GM15510 (cell line): ENCODE measurements around the gene KCNQ1.

Experiments
- POLR2A ChIP-seq: IDR thresholded peaks from 3 replicates; pipeline ENCODE4 v1.6.1; 2011; ENCODE audit warnings: borderline replicate concordance; ENCODE audit not compliant: insufficient read length; ENCODE audit errors: extremely low read depth

KCNQ1 gene

GRCh38 chr11:2474059-2474901 is 29.5 kb downstream of the KCNQ1 start:
- no peak for TF ChIP-seq POLR2A

DNA sequence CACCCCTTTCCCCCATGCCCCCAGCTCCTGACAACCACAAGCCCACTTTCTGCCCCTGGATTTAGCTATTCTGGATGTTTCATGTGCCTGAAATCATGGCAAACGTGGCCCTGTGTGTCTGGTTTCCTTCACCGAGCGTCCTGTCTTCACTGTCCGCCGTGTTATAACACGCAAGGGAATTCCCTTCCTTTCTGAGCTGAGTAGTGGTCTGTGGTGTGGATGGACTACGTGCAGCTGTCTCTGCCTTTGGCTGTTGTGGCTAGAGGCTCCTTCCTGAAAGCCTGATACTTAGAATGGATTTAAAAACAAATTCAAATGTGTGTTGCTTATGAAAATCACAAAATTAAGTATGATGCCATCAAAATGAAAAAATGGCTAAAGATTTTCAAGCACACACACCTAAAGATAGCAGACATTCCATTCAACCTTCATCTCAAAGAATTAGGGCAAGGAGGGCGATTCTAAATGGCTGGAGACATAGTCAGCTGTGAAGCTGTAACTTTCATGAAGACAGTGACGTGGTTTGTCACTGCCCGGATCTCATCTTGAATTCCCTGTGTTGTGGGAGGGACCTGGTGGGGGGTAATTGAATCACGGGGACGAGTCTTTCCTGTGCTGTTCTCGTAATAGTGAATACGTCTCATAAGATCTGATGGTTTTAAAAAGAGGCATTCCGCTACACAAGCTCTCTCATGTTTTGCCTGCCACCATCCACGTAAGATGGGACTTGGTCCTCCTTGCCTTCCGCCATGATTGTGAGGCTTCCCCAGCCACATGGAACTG is 30.5 kb downstream of the KCNQ1 start:
- no peak for TF ChIP-seq POLR2A

DNA sequence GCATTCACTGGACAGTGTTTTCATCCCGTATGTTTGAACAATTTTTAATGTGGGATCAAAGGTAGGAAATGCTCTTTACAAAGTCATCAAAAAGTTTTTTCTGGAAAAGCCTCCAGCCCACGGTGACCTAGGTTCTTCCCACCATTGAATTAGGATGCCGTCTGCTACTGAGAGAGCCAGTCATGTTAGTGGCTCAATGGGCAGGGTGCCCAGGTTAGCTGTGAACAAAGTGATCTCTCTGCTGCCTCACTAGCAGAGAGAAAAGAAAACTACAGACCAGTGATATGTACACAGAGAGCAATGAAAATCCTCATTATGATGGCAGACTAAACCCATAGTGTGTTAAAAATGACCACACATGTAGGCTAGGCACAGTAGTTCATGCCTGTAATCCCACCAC is 32.4 kb downstream of the KCNQ1 start:
- no peak for TF ChIP-seq POLR2A

DNA sequence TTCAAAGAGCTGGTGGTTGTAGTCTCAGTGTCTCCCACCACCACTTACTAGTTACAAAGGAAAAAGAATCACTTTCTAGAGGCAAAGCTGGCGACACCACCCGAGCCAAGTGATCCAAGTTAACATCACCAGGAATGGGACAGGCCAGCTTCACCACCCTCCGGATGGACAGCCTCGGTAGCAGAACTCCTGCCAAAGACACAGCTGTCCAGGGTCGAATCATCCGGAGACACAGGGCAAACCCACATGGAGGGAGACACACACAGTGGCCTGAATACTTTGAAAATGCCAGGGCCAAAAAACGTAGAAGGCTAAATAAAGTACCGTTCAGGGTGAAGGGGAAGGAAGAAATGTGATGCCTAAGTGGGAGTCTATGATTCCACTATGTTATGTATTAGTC is 33.1 kb downstream of the KCNQ1 start:
- TF ChIP-seq POLR2A: no peak

DNA sequence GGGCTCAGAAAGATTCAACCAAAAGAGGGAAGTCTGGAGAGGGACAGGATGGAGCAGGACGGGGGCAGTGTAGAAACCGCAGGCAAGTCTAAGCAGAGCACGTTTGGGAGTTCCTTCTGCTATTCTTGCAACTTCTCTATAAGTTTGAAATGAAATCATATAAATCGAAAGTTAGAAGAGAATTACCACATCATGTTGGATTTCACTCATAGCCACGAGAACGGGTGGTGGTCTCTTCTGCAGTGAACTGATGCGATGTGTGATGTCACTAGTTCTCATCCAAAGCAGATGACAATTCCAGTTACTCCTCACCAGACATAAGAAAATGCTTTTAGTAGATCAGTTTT is 36.0 kb downstream of the KCNQ1 start:
- TF ChIP-seq POLR2A: no peak

- no peak for TF ChIP-seq POLR2A
Observed at GRCh38 chr11:2481253-2481652, 36.4 kb downstream of the KCNQ1 start.

DNA sequence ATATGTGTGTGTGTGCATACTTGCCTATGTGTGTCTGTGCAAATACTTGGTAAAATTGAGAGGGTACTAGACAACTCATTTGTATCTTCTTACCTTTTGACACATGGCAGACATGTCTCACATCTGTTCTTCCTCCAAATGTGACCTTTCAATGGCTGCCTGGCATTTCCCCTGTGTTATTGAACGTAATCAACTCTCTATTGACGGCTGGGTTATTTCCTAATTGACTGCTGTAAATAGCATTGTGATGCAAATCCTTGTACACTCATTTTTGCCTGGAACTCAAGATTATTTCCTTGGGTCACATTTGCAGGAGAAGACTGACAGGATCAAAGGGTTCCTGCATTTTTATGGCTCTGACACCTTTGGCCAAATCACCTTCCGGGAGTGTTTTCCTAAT is 37.4 kb downstream of the KCNQ1 start:
- no peak for TF ChIP-seq POLR2A

GRCh38 chr11:2482745-2483144 is 37.9 kb downstream of the KCNQ1 start:
- no peak for TF ChIP-seq POLR2A

DNA sequence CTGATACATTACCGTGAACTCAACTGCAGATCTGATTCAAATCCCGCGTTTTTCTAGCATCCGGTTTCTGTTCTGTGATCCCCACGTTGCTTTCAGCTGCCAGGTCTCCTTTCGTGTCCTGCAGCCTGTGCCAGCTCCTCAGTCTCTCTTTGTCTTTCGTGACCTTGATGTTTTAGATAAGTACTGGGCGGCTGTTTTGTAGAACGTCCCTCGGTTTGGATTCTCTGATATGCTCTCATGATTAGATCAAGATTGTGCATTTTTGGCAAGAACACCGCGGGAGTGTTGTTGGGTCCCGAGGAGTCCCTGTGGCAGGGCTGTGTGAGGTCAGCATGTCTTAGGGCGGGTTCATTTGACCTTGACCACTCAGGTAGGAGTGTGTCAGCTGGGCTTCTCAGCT is 38.6 kb downstream of the KCNQ1 start:
- no peak for TF ChIP-seq POLR2A

DNA sequence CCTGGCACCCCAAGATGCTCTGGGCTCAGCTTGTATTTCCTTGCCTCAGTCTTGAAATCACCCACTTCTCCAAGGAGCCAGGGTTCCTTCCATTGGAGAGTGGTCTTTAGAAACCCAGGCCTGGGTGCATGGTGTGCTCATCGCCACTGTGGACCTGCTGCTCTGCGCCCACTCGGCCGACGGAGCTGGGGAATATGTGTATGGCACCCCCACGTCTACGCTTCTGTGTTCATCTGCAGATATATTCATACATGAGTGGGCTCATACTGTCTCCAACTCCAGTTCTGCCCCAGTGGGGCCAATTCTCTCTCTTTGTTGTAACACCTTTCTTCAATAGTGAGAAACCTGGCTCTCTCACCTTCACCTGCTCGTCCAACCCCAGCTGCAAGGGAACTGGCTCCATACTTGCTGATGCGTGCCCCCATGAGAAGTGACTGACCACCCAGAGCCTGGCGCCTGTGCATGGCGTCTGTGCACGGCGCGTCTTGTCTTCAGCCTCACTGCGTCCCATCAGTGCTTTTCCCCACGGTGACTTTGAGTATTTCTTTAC is 39.8 kb downstream of the KCNQ1 start:
- no peak for TF ChIP-seq POLR2A

DNA sequence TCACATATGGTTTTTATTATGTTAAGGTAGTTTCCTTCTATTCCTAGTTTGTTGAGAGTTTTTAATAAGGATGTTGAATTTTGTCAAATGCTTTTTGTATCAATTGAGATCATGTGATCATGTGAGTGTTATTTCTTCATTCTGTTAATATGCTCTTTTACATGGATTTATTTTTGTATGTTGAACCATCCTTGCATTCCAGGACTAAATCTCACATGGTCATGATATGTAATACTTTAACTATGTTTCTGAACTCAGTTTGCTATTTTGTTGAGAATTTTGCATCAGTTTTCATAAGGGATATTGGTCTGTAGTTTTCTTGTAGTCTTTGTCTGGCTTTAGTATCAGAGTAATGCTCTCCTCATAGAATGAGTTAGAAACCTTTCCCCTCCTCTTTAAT is 43.2 kb downstream of the KCNQ1 start:
- no peak for TF ChIP-seq POLR2A

GRCh38 chr11:2489083-2489482 is 44.3 kb downstream of the KCNQ1 start:
- no peak for TF ChIP-seq POLR2A

GRCh38 chr11:2498750-2499149 is 53.9 kb downstream of the KCNQ1 start:
- no peak for TF ChIP-seq POLR2A

GRCh38 chr11:2507212-2507901 is 62.5 kb downstream of the KCNQ1 start:
- TF ChIP-seq POLR2A: no peak

DNA sequence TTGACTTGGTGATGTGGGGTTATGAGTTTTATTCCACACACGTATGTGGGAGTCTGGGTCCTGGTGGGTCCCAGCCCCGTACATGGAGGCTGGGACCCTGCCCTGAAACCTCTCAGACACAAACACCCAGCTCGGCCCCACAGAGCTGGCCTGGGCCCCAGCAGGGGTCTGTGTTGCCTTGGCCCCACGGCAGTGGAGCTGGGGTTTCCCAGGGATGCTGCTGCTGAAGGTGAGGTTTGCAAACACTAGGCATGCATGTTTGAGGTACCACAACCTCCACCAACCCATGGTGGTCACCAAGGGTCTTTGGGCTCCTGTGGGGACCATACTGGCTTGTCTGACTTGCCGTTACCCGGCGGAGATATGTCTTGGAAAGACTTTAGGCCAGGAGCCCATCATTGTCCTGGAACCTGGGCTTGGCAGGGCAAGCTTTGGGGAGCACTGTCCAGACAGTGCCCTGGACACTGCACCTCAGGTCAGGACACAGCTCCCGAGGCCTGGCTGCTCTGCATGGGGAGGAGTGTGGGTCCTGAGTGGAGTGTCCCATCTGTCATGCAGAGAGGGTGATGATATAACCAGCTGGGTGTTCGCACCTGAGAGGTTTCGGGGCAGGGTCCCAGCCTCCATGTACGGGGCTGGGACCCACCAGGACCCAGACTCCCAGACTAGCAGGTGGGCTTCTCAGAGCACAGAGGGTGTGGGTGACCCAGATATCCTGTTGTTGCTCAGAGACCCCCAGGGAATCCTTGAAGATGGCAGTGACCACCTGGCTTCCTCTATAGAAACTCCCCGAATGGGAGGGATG is 63.3 kb downstream of the KCNQ1 start:
- no peak for TF ChIP-seq POLR2A

- TF ChIP-seq POLR2A: no peak
Observed at GRCh38 chr11:2508793-2509192, 64.0 kb downstream of the KCNQ1 start.
